ENCODE results near the gene PDGFA. TPM values are rescaled to one million over a fixed set of nuclear protein-coding genes. Genes with fewer than 3 reads are reported as not detected.
"Not testable (repeated sequence)": the region's sequence is repeated elsewhere in the genome, so short reads cannot be mapped to it uniquely, and the experiment has no call there.

Gene PDGFA
- polyA plus RNA-seq, 5 donors = 30.4 to 47.4 (median 40.8) TPM

- DNase-seq = no peak
Observed at GRCh38 chr7:552868-553635, 33.4 kb upstream of the PDGFA start.

GRCh38 chr7:552151-552867 lies 32.7 kb upstream of the PDGFA start:
- not testable (repeated sequence) for DNase-seq

GRCh38 chr7:551615-551970 lies 31.9 kb upstream of the PDGFA start:
- not testable (repeated sequence) for DNase-seq

GRCh38 chr7:550881-551614 lies 31.4 kb upstream of the PDGFA start:
- no peak for DNase-seq

- no peak for DNase-seq
Observed at GRCh38 chr7:549891-550625, 30.4 kb upstream of the PDGFA start.

GRCh38 chr7:549066-549890 lies 29.6 kb upstream of the PDGFA start:
- no peak for DNase-seq

GRCh38 chr7:548401-548800 lies 28.8 kb upstream of the PDGFA start:
- DNase-seq = no peak

- no peak for DNase-seq
Observed at GRCh38 chr7:545470-545869, 25.8 kb upstream of the PDGFA start.

- no peak for DNase-seq
Observed at GRCh38 chr7:544338-545221, 24.9 kb upstream of the PDGFA start.

GRCh38 chr7:543501-544337 lies 24.1 kb upstream of the PDGFA start:
- no peak for DNase-seq

- no peak for DNase-seq
Observed at GRCh38 chr7:542713-543500, 23.3 kb upstream of the PDGFA start.

GRCh38 chr7:542131-542712 lies 22.6 kb upstream of the PDGFA start:
- no peak for DNase-seq

- no peak for DNase-seq
Observed at GRCh38 chr7:541661-542060, 22.0 kb upstream of the PDGFA start.

- no peak for DNase-seq
Observed at GRCh38 chr7:540997-541396, 21.4 kb upstream of the PDGFA start.

GRCh38 chr7:540579-540978 lies 20.9 kb upstream of the PDGFA start:
- DNase-seq = no peak

GRCh38 chr7:539731-540411 lies 20.2 kb upstream of the PDGFA start:
- no peak for DNase-seq
